Measurements from ENCODE around the gene EXOC6.

- TF ChIP-seq, protein P1, sequence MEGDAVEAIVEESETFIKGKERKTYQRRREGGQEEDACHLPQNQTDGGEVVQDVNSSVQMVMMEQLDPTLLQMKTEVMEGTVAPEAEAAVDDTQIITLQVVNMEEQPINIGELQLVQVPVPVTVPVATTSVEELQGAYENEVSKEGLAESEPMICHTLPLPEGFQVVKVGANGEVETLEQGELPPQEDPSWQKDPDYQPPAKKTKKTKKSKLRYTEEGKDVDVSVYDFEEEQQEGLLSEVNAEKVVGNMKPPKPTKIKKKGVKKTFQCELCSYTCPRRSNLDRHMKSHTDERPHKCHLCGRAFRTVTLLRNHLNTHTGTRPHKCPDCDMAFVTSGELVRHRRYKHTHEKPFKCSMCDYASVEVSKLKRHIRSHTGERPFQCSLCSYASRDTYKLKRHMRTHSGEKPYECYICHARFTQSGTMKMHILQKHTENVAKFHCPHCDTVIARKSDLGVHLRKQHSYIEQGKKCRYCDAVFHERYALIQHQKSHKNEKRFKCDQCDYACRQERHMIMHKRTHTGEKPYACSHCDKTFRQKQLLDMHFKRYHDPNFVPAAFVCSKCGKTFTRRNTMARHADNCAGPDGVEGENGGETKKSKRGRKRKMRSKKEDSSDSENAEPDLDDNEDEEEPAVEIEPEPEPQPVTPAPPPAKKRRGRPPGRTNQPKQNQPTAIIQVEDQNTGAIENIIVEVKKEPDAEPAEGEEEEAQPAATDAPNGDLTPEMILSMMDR (IDR thresholded peaks at IDR 0.05), result no peak
- TF ChIP-seq POLR2A (IDR thresholded peaks at IDR 0.05), result no peak
These were observed 122.2 kb downstream of the EXOC6 start for GRCh38 chr10:92970301-92971070.
